ENCODE measurements around the gene CWC22. TPM values are rescaled to one million over a fixed set of nuclear protein-coding genes. Genes with fewer than 3 reads are reported as not detected.

Gene CWC22
- total RNA-seq, 4 donors from 2014 or later = 20.3 to 27.9 (median 25.5) TPM

- no peak overlapping the region for H3K4me3 ChIP-seq
- H3K27ac ChIP-seq (replicated peaks in 1 of 4) = no peak overlapping the region
- 95% methylated on average over 2 of the region's 2 CpGs for WGBS
Measured at GRCh38 chr2:180002198-180002770, 4.8 kb downstream of the CWC22 start.

GRCh38 chr2:180001726-180002125, 5.4 kb downstream of the CWC22 start:
- intact Hi-C loops (cut with DNase I) = no loop called here
- 96% methylated on average over 1 of the region's 1 CpG for WGBS

More at GRCh38 chr2:180002198-180002770, 4.8 kb downstream of the CWC22 start:
- no peak for DNase-seq (ENCODE audit: extremely low spot score)
- Histone ChIP-seq H3K9me3 (no peaks in the 10 kb centered on the region), H3K36me3 (no peaks in the 10 kb centered on the region), H3K27me3 (no peaks in the 10 kb centered on the region), H3K4me1 (peaks cover 13 to 44% (median 23%) of the 10 kb centered on the region in 4 donors)
- intact Hi-C loops (cut with DNase I) = no loop called here
- TF ChIP-seq POLR2AphosphoS5 (IDR thresholded peaks at IDR 0.05) (no peak), CTCF (IDR thresholded peaks at IDR 0.05) (no peak), EP300 (IDR thresholded peaks at IDR 0.05) (no peak), POLR2A (IDR thresholded peaks at IDR 0.05; ENCODE audit: low read depth) (no peak)

GRCh38 chr2:180000434-180000833, 6.7 kb downstream of the CWC22 start:
- no peaks in the 10 kb centered on the region for H3K9me3 ChIP-seq
- H3K27me3 ChIP-seq = no peaks in the 10 kb centered on the region
- no peak for TF ChIP-seq CTCF (IDR thresholded peaks at IDR 0.05)
- TF ChIP-seq EP300 (IDR thresholded peaks at IDR 0.05) = no peak
- no peak for TF ChIP-seq POLR2AphosphoS5 (IDR thresholded peaks at IDR 0.05)
- TF ChIP-seq POLR2A (IDR thresholded peaks at IDR 0.05; ENCODE audit: low read depth) = no peak
- no peak overlapping the region for H3K27ac ChIP-seq (replicated peaks in 1 of 4)
- peaks cover 6 to 35% (median 16%) of the 10 kb centered on the region in 4 donors for H3K4me1 ChIP-seq
- no peak for DNase-seq (ENCODE audit: extremely low spot score)
- intact Hi-C loops (cut with DNase I) = no loop called here
- no peak overlapping the region for H3K4me3 ChIP-seq
- H3K36me3 ChIP-seq = no peaks in the 10 kb centered on the region

More at GRCh38 chr2:180001726-180002125, 5.4 kb downstream of the CWC22 start:
- Histone ChIP-seq H3K27me3 (no peaks in the 10 kb centered on the region), H3K4me3 (no peak overlapping the region), H3K36me3 (no peaks in the 10 kb centered on the region), H3K4me1 (peaks cover 13 to 45% (median 23%) of the 10 kb centered on the region in 4 donors), H3K27ac (replicated peaks in 1 of 4) (no peak overlapping the region), H3K9me3 (no peaks in the 10 kb centered on the region)
- TF ChIP-seq POLR2A (IDR thresholded peaks at IDR 0.05; ENCODE audit: low read depth) = no peak
- TF ChIP-seq CTCF (IDR thresholded peaks at IDR 0.05) = no peak
- TF ChIP-seq POLR2AphosphoS5 (IDR thresholded peaks at IDR 0.05) = no peak
- TF ChIP-seq EP300 (IDR thresholded peaks at IDR 0.05) = no peak
- DNase-seq (ENCODE audit: extremely low spot score) = no peak

GRCh38 chr2:179999000-179999399, 8.1 kb downstream of the CWC22 start:
- H3K36me3 ChIP-seq = no peaks in the 10 kb centered on the region
- no peak overlapping the region for H3K27ac ChIP-seq (replicated peaks in 1 of 4)
- H3K4me1 ChIP-seq = peaks cover 4 to 21% (median 12%) of the 10 kb centered on the region in 4 donors
- no peak for DNase-seq (ENCODE audit: extremely low spot score)
- intact Hi-C loops (cut with DNase I) = no loop called here
- no peaks in the 10 kb centered on the region for H3K9me3 ChIP-seq
- H3K27me3 ChIP-seq = no peaks in the 10 kb centered on the region
- TF ChIP-seq POLR2A (IDR thresholded peaks at IDR 0.05; ENCODE audit: low read depth) (no peak), CTCF (IDR thresholded peaks at IDR 0.05) (no peak), POLR2AphosphoS5 (IDR thresholded peaks at IDR 0.05) (no peak), EP300 (IDR thresholded peaks at IDR 0.05) (no peak)
- WGBS = 93% methylated on average over 4 of the region's 4 CpGs
- H3K4me3 ChIP-seq = no peak overlapping the region

Measured in esophagus muscularis mucosa (tissue), 4 donors.